GM18508 (cell line): ENCODE measurements around the gene CKAP2L.

Experiments
- ATAC-seq: cut with Tn5 transposase; IDR thresholded peaks from one replicate; pipeline ENCODE4 v1.9.1; 2021; ENCODE audit warnings: moderate number of reproducible peaks; ENCODE audit not compliant: insufficient read depth, unreplicated experiment

CKAP2L gene

GRCh38 chr2:112768432-112768831 is 4.0 kb upstream of the CKAP2L start:
- ATAC-seq, result no peak

- ATAC-seq, result no peak
Observed at GRCh38 chr2:112767693-112768330, 3.4 kb upstream of the CKAP2L start.

- ATAC-seq, result no peak
Observed at GRCh38 chr2:112765251-112765650, 842 bp upstream of the CKAP2L start.

GRCh38 chr2:112762276-112762675 is 2.1 kb downstream of the CKAP2L start:
- no peak for ATAC-seq

GRCh38 chr2:112760149-112760548 is 4.3 kb downstream of the CKAP2L start:
- no peak for ATAC-seq

- no peak for ATAC-seq
Observed at GRCh38 chr2:112758711-112759110, 5.7 kb downstream of the CKAP2L start.

- no peak for ATAC-seq
Observed at GRCh38 chr2:112757265-112757664, 7.1 kb downstream of the CKAP2L start.

- no peak for ATAC-seq
Observed at GRCh38 chr2:112756207-112756606, 8.2 kb downstream of the CKAP2L start.

GRCh38 chr2:112755444-112755843 is 9.0 kb downstream of the CKAP2L start:
- ATAC-seq, result no peak

- no peak for ATAC-seq
Observed at GRCh38 chr2:112754564-112754963, 9.8 kb downstream of the CKAP2L start.

- ATAC-seq, result no peak
Observed at GRCh38 chr2:112752667-112753066, 11.7 kb downstream of the CKAP2L start.

GRCh38 chr2:112751451-112752197 is 12.8 kb downstream of the CKAP2L start:
- no peak for ATAC-seq

- ATAC-seq, result no peak
Observed at GRCh38 chr2:112750560-112750843, 13.9 kb downstream of the CKAP2L start.

- ATAC-seq, result no peak
Observed at GRCh38 chr2:112749755-112750559, 14.5 kb downstream of the CKAP2L start.

GRCh38 chr2:112740527-112740926 is 23.9 kb downstream of the CKAP2L start:
- no peak for ATAC-seq

- ATAC-seq, result no peak
Observed at GRCh38 chr2:112737542-112738232, 26.7 kb downstream of the CKAP2L start.

GRCh38 chr2:112733871-112734270 is 30.5 kb downstream of the CKAP2L start:
- ATAC-seq, result no peak

- ATAC-seq, result no peak
Observed at GRCh38 chr2:112733456-112733855, 31.0 kb downstream of the CKAP2L start.

- no peak for ATAC-seq
Observed at GRCh38 chr2:112731479-112731878, 32.9 kb downstream of the CKAP2L start.

- no peak for ATAC-seq
Observed at GRCh38 chr2:112730791-112731190, 33.6 kb downstream of the CKAP2L start.

GRCh38 chr2:112730216-112730615 is 34.2 kb downstream of the CKAP2L start:
- no peak for ATAC-seq
